Measurements from ENCODE around the gene BEX2.

Gene BEX2

GRCh38 chrX:103279624-103280023, 31.2 kb downstream of the BEX2 start:
- Histone ChIP-seq H3K9ac (ENCODE audit: low read depth, low read length) (no peak overlapping the region), H3K4me3 (ENCODE audit: low read depth in 1 of 2, low read length in 2 of 2) (no peak overlapping the region), H4K20me1 (ENCODE audit: insufficient read depth, low read length) (no peaks in the 10 kb centered on the region), H3K27ac (ENCODE audit: low read length) (no peak overlapping the region), H3K4me1 (ENCODE audit: insufficient read depth, low read length) (no peaks in the 10 kb centered on the region), H3K27me3 (ENCODE audit: insufficient read depth, low read length, poor library complexity) (no peaks in the 10 kb centered on the region), H3K4me2 (ENCODE audit: insufficient read depth, low read length) (no peak overlapping the region), H2AFZ (ENCODE audit: low read depth, low read length) (no peak overlapping the region), H3K36me3 (ENCODE audit: insufficient read depth, low read length) (no peaks in the 10 kb centered on the region), H3K9me3 (ENCODE audit: insufficient read depth, low read length, severe bottlenecking) (no peaks in the 10 kb centered on the region), H3K79me2 (ENCODE audit: insufficient read depth, low read length) (no peaks in the 10 kb centered on the region)
- DNase-seq (no peak), ATAC-seq (ENCODE audit: insufficient read depth, low read depth) (no peak)
- TF ChIP-seq CTCF (IDR thresholded peaks at IDR 0.05; ENCODE audit: borderline replicate concordance, extremely low read depth, low read length, poor library complexity, severe bottlenecking) (no peak), EZH2 (IDR thresholded peaks at IDR 0.05; ENCODE audit: borderline replicate concordance, low read depth, low read length, severe bottlenecking) (no peak)

- Histone ChIP-seq H3K9me3 (ENCODE audit: insufficient read depth, low read length, severe bottlenecking) (no peaks in the 10 kb centered on the region), H2AFZ (ENCODE audit: low read depth, low read length) (no peak within 1 kb of the TSS), H3K36me3 (ENCODE audit: insufficient read depth, low read length) (no peaks in the 10 kb centered on the region), H3K4me1 (ENCODE audit: insufficient read depth, low read length) (no peaks in the 10 kb centered on the region), H3K79me2 (ENCODE audit: insufficient read depth, low read length) (no peaks in the 10 kb centered on the region), H3K9ac (ENCODE audit: low read depth, low read length) (no peak within 1 kb of the TSS), H3K27ac (ENCODE audit: low read length) (no peak within 1 kb of the TSS), H3K4me2 (ENCODE audit: insufficient read depth, low read length) (no peak within 1 kb of the TSS), H3K4me3 (ENCODE audit: low read depth in 1 of 2, low read length in 2 of 2) (no peak within 1 kb of the TSS), H4K20me1 (ENCODE audit: insufficient read depth, low read length) (no peaks in the 10 kb centered on the region), H3K27me3 (ENCODE audit: insufficient read depth, low read length, poor library complexity) (no peaks in the 10 kb centered on the region)
- DNase-seq (no peak), ATAC-seq (ENCODE audit: insufficient read depth, low read depth) (no peak)
- no peak for TF ChIP-seq CTCF (IDR thresholded peaks at IDR 0.05; ENCODE audit: borderline replicate concordance, extremely low read depth, low read length, poor library complexity, severe bottlenecking)
- no peak for TF ChIP-seq EZH2 (IDR thresholded peaks at IDR 0.05; ENCODE audit: borderline replicate concordance, low read depth, low read length, severe bottlenecking)
Observed at GRCh38 chrX:103276581-103277002, 34.2 kb downstream of the BEX2 start, which contains the start of gene TCEAL5. TCEAL5 (minus strand) TSS chrX:103276750; CDS start chrX:103274563, 2,187 bp downstream.

GRCh38 chrX:103275947-103276567, 34.7 kb downstream of the BEX2 start:
- Histone ChIP-seq H3K4me3 (ENCODE audit: low read depth in 1 of 2, low read length in 2 of 2) (no peak overlapping the region), H4K20me1 (ENCODE audit: insufficient read depth, low read length) (no peaks in the 10 kb centered on the region), H3K9me3 (ENCODE audit: insufficient read depth, low read length, severe bottlenecking) (no peaks in the 10 kb centered on the region), H3K27me3 (ENCODE audit: insufficient read depth, low read length, poor library complexity) (no peaks in the 10 kb centered on the region), H3K9ac (ENCODE audit: low read depth, low read length) (no peak overlapping the region), H3K27ac (ENCODE audit: low read length) (no peak overlapping the region), H3K4me2 (ENCODE audit: insufficient read depth, low read length) (no peak overlapping the region), H3K4me1 (ENCODE audit: insufficient read depth, low read length) (no peaks in the 10 kb centered on the region), H2AFZ (ENCODE audit: low read depth, low read length) (no peak overlapping the region), H3K36me3 (ENCODE audit: insufficient read depth, low read length) (no peaks in the 10 kb centered on the region), H3K79me2 (ENCODE audit: insufficient read depth, low read length) (no peaks in the 10 kb centered on the region)
- TF ChIP-seq EZH2 (IDR thresholded peaks at IDR 0.05; ENCODE audit: borderline replicate concordance, low read depth, low read length, severe bottlenecking) (no peak), CTCF (IDR thresholded peaks at IDR 0.05; ENCODE audit: borderline replicate concordance, extremely low read depth, low read length, poor library complexity, severe bottlenecking) (no peak)
- DNase-seq = no peak
- ATAC-seq (ENCODE audit: insufficient read depth, low read depth) = no peak
